Measurements from ENCODE around the gene FARS2.
A peak's percentile ranks its signal among the peaks of the same experiment; 100 is the strongest.
"Not testable (repeated sequence)": the region's sequence is repeated elsewhere in the genome, so short reads cannot be mapped to it uniquely, and the experiment has no call there.

The FARS2 gene

DNA sequence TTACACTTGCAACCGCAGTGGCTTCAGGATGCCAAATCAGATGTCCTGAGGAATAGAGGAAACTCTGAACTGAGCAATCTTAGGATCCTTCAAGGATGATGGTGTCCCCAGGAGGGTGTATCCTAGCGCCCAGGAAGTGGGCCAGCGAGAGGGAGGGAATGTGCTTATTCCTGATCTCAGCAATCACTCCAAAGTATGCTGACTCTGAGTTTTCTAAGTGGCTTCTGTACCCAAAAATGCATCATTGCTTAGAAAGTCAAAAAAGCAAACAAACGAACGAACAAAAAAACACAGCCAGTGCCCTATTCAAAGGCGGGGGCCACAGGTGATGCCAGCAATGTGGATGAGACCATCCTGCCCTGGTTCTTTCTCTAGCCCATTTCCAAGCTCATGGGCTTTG is 514.8 kb downstream of the FARS2 start:
- DNase-seq: no peak

DNA sequence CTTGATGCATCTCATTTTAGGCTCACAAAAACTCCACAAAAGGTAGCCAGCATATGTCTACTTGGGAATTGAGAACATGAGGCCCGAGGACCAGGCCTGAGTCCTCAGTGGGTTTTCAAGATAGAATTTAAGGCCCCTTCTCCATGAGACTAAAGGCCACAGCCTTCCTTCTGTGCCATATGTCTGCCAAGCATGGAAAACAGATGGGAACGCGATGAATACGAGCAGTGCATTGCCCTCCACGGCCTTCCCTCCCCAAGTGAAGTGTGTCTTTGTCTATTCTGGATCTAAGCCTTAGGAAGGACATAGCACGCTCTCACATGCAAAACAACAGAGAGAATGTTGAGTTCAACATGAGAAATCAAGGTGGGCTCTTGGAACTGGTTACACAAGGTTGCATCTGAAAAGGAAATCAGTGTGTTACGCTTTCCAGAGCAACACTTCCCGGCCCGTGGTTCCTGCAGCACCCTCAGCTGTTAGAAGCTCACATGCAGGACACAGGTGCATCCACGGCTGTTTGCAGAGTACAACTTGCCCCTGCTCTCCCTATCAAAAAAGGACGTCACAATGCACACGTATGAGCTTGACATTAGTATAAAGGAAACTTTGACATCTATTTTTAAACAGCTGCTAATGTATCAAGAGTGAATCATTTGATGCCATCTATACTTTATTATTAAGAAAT is 515.5 kb downstream of the FARS2 start:
- peak; percentile 52 to 88 for DNase-seq

DNA sequence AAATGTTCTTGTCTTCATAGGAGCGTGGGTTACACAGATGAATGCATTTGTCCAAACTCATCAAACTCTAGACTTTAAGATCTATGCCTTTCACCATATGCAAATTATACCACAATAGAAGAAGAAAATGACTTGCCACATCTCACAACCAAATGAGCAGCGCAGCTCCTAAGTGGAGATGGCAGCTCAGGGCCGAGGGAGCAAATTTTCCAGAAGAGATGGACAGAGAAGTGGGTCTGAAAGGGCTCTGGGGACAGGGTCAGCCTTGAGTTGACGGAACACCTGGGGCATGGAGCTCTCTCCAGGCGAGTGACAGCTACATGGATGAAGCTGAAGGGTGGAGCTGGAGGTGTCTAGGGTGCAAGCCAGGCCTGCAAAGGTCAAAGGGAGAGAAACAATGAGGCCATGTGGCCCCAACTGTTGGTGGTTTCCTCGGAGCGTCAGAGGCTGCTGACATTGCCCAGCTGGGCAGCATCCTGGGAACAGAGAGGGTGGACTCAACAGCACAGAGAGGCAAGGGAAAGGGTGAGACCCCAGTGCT is 517.1 kb downstream of the FARS2 start:
- DNase-seq: no peak

DNA sequence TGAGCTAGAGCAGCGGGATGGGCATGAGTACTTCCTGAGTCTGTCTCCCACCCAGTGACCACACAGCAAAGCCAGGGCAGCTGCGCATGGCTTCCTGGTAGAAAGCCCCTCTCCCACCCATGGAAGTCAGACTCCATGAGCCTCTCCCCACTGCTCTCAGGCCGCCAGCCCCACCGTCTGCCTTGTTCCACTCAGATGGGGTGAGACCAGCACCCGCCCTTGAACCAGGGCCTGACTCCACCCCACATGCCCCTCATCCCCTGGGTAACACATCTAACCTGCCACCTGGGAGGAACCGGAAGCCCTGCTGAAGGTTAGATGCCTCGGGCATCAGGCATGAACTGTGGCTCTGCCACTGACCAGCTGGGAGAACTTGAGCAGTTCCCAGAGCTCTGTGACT is 517.6 kb downstream of the FARS2 start:
- no peak for DNase-seq

DNA sequence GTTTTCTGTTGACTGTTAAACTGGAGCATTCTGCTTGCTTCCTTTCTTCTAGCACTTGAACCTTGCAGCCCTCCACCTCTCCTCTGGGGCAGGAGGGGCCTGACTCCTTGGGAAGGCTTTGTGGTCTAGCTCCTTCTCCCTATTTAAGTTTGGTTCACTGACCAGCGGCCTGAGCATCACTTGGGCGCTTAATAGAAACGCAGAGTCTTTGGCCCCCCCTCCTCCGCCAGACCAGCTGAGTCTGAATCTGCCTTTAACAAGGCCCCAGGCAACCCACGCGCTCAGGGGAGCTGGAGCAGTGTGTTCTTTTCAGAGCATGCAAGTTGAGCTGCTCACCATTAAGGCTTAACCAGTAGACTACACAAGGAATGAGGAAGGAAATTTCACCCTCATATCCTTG is 519.7 kb downstream of the FARS2 start:
- DNase-seq: no peak

DNA sequence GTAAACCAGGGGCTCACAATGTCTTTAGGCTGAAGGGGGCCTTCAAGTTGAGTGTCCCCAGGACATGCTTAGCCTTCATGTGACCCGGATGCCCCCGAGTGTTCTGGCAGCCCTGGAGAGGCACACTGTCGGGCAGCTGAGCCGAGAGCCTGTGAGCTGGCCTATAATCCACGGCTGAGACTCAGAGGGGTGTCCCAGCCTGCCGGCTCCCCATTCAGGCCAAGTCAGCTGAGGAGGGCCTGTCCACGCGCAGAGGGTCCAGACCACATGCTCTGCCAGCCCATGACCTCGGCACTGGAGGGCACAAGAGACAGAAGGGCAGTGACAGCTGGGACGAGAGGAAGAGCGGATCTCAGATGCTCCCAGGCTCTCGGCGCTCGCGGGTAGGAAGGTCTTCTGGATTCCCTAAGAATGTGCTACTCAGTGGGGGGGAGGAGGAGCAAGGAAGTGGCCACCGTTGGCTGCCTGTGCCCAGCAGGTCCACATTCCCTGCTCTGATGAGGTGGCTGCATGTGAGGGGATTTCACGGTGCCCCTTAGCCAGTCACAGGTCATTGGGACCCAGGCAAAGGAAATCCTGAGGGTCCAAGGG is 520.7 kb downstream of the FARS2 start:
- DNase-seq: peak in 1 of 2 experiments; percentile 51

DNA sequence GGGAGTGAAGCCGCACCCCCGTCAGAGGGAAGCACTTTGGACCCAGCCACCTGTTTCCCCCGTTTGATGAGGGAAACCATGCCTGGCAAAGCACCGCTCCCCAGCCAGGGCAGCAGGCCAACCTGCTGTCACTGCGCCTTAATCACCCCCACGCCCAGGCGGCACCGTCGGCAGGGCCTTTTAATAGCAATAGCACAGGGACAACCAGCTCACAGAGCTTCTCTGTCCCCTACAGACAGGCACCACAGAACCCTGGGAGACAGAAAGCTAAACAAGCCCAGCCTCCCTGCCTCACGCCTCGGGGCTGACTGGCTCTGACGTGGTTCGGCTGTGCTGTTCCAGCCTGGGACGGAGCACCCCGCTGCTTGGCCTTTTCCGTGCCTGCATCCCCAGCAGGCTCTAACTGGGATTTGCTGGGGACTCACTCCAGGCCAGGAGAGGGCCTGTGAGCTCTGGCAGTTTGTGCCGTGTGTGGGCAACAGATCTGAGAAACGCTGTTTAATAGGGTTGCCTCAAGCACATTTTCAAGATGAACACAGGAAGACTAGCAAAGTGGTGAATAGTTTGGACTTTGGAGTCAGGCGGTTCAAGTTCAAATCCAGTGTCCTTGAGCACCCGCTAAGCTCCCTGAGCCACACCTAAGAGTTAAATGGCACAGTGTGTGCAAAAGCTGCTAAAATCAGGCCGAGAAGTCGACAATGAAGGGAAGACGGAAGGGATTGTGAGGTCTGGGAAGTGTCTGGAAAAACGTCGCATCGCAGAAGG is 521.7 kb downstream of the FARS2 start:
- DNase-seq: peak; percentile 71 to 92

DNA sequence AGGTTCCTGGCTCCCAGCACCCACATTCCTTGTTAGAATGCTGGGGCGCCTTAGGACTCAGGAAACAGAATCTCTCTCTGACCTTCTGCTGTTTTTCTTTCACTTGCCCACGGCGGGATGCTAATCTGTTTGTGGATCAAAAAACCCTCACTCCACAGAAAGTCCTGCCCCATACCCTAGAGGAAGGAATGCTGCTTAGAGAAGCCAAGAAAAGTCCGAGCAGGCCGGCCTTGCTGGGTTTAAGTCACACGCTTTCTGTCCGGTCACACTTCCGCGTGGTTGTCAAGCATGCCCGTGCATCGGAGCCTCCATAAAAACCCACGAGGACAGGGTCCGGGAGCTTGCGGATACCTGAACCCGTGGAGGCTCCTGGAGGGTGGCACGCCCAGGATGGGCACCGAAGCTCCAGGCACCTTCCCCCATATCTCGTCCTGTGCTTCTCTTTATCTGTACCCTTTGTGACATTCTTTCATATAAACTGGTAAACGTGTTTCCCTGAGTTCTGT is 522.3 kb downstream of the FARS2 start:
- no peak for DNase-seq

DNA sequence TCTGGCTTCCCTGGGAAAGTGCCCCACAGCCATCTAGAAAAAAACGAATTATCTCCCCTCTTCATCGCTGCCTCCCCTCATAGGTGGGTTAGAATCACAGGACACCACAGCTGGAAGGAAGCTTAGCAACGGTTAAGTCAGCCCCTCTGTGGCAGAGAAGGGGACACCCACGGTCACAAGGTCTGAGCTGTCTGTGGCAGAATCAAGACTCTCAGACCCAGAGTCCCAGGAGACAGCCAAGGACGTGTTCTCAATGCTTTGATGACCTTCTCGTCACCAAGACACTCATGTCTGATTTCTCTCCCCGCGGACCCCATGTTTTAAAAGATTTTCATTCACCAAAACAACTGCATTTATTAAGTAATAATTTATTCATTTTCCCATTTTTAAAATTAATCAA is 523.9 kb downstream of the FARS2 start:
- DNase-seq: no peak

DNA sequence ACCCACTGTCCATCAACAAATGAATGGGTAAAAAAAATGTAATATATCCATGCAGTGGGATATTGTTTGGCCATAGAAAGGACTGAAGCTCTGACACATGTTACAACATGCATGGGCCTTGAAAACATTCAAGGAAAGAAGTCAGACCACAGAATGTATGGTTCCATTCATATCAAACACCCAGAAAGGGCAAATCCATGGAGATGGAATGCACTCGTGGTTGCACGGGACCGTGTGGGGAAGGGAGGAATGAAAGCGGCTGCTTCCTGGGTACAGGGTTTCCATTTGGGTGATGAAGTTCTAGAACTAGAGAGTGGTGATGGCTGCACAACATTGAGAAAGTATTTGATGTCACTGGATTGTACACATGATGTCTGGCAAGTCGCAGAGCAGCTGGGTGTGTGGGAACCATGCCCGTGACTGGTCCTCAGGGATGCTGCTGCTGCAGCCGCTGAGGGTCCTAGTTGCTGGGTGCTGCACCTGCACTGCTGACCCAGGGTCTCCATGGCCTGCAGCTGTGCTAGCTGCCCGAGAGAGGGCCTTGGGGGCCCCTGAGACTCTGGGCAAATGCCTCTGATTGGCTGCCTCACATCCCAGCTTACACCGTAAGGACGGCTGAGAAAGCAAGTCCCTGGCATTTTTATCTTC is 525.1 kb downstream of the FARS2 start:
- DNase-seq: no peak

DNA sequence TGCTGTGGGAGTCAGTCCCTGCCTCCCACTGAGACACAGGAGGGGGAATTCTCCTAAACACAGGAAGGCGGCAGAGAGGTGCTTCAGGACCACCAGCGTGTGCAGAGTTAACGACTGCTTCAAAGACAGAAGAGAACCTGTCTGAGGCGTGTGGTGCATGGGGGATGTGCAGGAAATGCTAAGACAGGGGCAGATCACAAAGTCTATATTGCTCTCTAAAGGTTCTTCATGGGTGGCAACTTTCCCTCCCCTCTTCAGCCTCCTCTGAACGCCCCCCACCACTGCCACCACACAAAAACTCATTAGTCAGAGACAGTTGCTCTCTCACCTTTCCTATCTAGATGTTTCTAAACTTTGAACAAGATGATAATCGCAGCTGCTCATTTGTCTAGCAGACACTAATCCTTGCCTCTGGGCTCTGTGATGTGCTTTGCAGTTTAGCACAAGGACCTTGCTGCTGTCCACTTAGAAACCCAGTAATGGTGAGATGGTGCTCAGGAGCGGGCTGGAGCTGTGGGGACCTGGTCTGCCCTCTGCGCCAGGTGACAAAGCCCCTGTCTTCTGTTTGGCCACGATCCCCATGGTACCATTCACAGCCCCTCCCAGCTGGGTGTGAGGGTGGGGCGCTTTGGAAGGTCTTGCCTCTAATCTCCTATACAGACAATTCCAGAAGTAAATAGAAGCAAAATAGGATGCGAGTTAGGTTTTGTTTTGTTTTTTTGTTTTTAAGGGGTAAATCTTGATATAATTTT is 525.8 kb downstream of the FARS2 start:
- DNase-seq: no peak

DNA sequence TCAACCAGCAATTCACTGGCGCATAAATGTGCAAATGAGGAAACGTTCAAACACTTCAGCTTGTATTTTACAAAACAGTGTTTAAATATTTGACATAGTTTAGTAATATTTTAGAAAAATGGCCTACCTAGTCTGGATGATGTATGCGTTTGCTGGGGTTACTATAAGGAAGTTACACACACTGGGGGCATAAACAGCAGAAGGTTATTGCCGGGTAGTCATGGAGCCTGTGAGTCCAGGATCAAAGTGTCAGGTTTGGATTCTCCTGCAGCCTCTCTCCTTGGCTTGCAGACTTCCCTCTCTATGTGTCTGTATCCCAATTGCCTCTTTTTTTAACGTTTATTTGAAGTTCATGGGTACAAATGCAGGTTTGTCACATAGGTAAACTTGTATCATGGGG is 528.1 kb downstream of the FARS2 start:
- not testable (repeated sequence) for DNase-seq

DNA sequence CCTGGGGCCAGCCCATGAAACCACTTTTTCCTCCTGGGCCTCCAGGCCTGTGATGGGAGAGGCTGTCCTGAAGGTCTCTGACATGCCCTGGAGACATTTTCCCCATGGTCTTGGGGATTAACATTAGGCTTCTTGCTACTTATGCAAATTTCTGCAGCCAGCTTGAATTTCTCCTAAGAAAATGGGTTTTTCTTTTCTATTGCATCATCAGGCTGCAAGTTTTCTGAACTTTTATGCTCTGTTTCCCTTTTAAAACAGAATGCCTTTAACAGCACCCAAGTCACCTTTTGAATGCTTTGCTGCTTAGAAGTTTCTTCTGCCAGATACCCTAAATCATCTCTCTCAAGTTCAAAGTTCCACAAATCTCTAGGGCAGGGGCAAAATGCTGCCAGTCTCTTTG is 535.2 kb downstream of the FARS2 start:
- DNase-seq: not testable (repeated sequence)

DNA sequence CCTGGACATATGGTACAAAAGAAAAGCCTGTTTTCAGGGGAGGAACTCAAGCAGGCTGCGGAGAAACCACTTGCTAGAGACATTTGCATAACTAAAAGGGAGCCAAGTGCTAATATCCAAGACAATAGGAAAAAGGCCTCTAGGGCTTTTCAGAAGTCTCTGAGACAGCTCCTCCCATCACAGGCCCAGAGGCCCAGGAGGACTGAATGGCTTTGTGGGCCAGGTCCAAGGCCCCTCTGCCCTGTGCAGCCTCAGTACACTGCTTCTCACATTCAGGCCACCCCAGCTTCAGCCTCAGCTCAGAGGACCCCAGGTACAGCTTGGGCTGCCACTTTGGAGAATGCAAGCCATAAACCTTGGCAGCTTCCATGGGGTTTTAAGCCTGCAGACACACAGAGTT is 545.1 kb downstream of the FARS2 start:
- DNase-seq: not testable (repeated sequence)

DNA sequence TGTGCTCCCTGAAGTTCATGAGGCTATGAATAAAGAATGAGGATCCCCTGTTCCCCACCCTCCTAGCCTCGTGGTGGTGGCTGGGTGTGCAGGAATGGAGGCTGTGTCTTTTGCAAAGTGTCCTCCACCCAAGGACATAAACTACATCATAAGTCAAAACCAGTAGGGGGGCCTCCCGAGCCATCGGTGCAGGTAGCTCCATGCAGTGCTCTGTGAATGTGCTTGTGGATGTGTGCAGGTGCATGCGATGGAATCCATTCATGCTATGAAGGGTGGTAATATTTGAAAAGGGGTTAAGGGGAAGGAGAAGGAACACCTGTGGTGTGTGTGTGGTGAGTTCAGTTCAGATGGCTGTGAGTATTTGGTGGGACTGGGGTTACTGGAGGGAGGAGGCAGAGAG is 548.1 kb downstream of the FARS2 start:
- DNase-seq: no peak

DNA sequence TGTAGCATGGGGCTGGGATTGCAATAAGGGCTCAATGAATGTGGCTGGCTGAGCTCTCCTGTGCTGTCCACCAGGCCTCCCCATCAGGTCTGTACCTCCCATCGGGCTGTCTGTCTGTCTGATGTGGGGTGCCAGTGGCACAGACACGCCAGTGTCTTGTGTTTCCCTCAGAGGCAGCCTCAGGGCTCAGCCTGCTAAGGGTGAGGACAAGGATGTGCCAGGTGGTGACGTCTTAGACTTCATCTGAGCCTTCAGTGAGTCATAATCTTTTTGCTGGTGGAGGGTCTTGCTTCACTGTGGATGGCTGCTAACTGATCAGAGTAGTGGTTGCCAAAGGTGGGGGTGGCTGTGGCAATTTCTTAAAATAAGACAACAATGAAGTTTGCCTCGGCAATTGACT is 550.7 kb downstream of the FARS2 start:
- DNase-seq: no peak

DNA sequence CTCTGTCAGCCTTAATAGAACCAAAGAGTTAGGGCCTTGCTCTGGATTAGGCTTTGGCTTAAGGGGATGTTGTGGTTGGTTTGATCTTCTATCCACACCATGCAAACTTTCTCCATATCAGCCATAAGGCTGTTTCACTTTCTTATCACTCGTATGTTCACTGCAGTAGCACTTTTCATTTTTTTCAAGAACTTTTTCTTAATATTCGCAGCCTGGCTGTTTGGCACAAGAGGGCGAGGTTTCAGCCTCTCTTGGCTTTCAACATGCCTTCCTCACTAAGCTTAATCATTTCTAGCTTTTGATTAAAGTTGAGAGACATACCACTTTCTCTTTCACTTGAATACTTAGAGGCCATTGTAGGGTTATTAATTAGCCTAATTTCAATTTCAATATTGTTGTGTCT is 552.3 kb downstream of the FARS2 start:
- no peak for DNase-seq

DNA sequence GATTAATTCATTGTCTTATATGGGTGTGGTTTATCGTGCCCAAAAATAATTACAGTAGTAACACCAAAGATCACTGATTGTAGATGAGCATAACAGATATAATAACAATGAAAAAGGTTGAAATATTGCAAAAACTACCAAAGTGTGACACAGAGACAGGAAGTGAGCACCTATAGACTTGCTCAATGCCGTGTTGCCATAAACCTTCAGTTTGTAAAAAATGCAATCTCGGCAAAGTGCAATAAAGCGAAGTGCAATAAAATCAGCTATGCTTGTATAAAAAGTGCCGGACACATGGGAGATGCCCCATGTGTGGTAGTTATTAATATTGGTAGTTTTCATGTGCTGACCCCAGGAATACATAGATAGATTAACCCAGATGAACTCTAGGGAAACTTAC is 552.8 kb downstream of the FARS2 start:
- DNase-seq: no peak

DNA sequence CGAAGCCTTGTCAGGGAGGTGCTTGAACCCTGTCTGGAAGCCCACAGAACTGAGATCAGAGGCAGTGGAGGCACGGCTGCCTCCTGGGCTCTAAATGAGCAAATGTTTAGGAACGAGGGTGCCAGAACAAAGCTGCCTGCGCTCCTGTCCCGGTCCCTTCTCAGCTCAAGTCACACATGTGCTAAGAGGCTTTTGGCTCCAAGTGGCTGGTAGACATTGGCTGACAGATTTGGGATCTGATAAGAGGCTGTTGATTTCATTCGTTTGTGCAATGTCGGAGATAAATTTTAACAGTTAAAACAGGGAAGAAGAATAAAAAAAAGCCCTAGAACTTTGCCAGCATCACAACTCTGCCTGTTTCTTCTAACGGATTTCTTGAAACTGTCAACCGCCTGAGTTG is 553.6 kb downstream of the FARS2 start:
- no peak for DNase-seq

DNA sequence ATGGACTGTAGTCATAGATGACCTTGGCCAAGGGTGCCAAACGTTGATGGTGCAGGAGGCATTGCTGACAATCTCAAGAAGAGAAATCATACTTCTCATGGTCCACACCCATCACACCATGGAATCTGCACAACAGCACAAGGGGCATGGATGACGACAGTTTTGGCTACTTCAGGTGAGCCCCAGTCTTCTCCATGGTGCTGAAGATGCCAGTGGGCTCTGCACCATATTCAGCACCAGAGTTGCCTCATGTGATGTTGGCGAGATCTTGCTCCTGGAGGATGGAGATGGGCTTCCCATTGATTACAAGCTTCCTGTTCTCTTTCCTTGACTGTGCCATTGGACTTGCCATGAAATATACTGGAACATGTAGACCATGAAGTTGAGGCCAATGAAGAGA is 556.6 kb downstream of the FARS2 start:
- no peak for DNase-seq

DNA sequence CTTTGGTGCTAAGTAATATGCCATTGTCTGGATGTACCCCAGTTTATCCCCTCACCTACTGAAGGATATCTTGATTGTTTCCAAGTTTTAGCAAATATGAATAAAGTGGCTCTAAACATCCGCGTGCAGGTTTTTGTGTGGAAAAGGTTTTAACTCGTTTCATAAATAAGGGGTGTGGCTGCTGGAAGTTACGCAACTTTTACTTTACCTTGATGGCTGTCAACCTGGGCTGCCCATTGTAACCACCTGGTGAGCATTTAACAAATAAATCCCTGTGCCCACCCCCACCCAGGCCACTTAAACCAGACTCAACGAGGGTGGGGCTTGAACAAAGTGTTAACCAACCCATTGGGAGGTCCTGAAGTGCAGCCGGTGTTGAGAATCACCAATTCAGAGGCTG is 557.6 kb downstream of the FARS2 start:
- no peak for DNase-seq

Data from NCI-H524 (cell line).